ENCODE data around the gene IGSF9. TPM values are rescaled to one million over a fixed set of nuclear protein-coding genes. Genes with fewer than 3 reads are reported as not detected.

The IGSF9 gene
- total RNA-seq, 2 experiments from 2014 or later, result not detected

DNA sequence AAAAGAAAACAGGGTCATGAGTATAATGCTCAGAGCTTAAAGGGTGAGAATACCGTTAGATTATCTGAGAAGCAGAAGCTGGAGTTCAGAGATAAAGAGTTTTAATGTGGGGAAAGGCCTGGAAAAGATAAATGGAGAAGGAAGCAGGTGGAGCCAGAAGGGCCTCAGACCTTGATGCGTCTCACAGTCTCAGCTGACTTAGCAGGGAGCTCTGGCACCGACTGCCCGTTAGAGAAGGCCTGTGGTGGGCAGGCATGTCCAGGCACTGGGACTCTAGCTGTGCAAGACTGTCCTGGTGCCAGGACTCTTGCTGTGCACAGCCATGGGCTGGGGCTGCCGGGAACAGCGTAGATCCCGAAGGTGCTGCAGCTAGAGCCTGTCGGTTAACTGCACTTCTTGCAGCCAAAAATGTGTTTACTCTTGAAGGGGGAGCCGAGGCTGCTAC is 12.4 kb upstream of the IGSF9 start:
- peaks cover 4% of the 10 kb centered on the region for H3K27me3 Mint-ChIP-seq
- ChIA-PET CTCF (interaction anchor here (0.5 to 1.1 kb wide), 2 partner anchors 49 to 67 kb away, joined by 3 read pairs; no protein-coding TSS in a partner anchor), POLR2A (no interaction called here)
- H3K9me3 Mint-ChIP-seq, result no peaks in the 10 kb centered on the region
- Histone ChIP-seq H3K27ac (ENCODE audit: low read depth in 1 of 2, low read length in 2 of 2) (no peak overlapping the region), H3K36me3 (ENCODE audit: insufficient read depth, low read length) (no peaks in the 10 kb centered on the region), H3K4me3 (ENCODE audit: low read length) (no peak overlapping the region), H3K4me1 (ENCODE audit: insufficient read depth, low read length) (no peaks in the 10 kb centered on the region), H3K9me3 (ENCODE audit: control insufficient read depth in 1 of 2, insufficient read depth in 1 of 2, low read length in 2 of 2) (no peaks in the 10 kb centered on the region), H3K27me3 (ENCODE audit: control insufficient read depth in 1 of 2, insufficient read depth in 2 of 2, low read length in 2 of 2) (peaks cover 4 to 17% of the 10 kb centered on the region in 2 experiments)
- intact Hi-C loops (cut with DNase I, micrococcal nuclease), result no loop called here
- TF ChIP-seq, protein P1, sequence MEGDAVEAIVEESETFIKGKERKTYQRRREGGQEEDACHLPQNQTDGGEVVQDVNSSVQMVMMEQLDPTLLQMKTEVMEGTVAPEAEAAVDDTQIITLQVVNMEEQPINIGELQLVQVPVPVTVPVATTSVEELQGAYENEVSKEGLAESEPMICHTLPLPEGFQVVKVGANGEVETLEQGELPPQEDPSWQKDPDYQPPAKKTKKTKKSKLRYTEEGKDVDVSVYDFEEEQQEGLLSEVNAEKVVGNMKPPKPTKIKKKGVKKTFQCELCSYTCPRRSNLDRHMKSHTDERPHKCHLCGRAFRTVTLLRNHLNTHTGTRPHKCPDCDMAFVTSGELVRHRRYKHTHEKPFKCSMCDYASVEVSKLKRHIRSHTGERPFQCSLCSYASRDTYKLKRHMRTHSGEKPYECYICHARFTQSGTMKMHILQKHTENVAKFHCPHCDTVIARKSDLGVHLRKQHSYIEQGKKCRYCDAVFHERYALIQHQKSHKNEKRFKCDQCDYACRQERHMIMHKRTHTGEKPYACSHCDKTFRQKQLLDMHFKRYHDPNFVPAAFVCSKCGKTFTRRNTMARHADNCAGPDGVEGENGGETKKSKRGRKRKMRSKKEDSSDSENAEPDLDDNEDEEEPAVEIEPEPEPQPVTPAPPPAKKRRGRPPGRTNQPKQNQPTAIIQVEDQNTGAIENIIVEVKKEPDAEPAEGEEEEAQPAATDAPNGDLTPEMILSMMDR (IDR thresholded peaks at IDR 0.05), result no peak
- ATAC-seq (ENCODE audit: poor library complexity) (no peak), DNase-seq (no peak)
- H3K36me3 Mint-ChIP-seq (ENCODE audit: low read depth), result no peaks in the 10 kb centered on the region
- H3K4me3 Mint-ChIP-seq, result no peak overlapping the region
- H3K4me1 Mint-ChIP-seq (ENCODE audit: low read depth), result no peaks in the 10 kb centered on the region
- no peak overlapping the region for H3K27ac Mint-ChIP-seq

DNA sequence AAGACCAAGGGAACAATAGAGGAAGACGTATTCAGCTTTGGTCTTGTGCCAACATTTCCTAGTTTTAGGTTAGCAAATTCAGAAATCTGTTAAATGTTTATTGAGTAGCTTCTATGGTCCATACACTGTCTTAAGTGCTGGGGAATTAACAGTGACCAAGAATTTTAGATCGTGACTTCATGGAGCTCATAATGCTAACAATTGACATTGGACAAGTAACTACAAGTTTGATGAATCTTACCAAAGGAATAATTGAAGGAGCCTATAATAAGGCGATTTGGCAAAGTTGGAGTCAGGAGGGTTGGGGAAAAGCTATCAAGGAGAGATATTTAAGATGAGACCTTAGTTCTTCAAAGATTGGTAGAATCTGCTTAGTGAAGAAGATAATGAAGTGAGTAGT is 10.0 kb upstream of the IGSF9 start:
- no peak overlapping the region for H3K27ac Mint-ChIP-seq
- POLR2A ChIA-PET, result interaction anchor here (0.7 to 1.2 kb wide), 3 partner anchors 10 to 32 kb away, joined by 3 to 4 read pairs (median 3); partner anchors contain the start of gene IGSF9

DNA sequence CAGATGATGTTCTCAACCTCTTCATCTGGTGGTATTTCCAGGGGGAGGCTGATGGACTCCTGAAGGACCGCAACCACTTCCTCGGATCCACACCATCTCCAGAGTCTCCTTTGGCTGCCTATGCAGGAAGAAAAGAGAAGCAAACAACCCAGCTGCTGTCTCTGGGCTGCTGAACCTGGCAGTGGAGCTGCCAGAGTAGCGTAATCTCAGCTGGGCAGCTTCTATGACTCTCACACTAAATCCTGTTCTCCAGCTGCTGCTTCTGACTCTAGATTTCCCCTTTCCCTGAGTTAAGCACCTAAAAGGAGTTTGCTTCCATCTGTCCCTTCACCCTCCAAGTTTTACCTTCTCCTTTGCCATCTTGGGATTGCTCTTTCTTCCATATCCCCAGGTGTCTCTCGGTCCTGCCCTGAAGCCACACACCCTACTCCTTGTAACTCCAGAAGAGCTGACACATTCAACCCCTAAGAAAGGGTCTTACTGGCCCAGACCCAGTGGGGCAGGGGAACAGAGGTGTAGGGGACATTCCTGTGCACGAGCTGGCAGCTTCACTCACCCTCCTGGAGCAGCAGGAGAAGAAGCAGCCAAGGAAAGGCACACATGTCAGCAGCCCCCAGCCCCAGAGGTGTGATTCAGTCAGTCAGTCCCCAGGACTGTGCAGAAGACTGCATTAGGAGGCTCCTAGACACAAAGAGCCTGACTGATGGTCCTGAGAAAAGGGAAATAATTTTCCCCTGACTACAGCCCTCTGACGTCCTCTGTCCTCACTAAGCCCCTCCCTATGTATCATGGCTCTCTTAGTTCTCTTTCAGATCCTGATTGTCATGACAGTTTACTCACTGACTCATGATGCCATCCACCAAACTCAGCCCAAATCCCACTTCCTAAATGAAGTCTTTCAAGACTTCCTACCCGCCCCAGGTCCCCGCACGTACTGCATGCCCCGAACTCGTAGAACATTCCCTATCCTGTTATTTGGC is 8.4 kb upstream of the IGSF9 start, which contains the start of gene SLAMF9:
Gene SLAMF9, minus strand, starts transcription at position 702 of the 980 bp plus-strand sequence. Its CDS starts 100 bp downstream, at position 602.
- Histone ChIP-seq H3K36me3 (ENCODE audit: insufficient read depth, low read length) (no peaks in the 10 kb centered on the region), H3K9me3 (ENCODE audit: control insufficient read depth in 1 of 2, insufficient read depth in 1 of 2, low read length in 2 of 2) (no peaks in the 10 kb centered on the region), H3K27me3 (ENCODE audit: control insufficient read depth in 1 of 2, insufficient read depth in 2 of 2, low read length in 2 of 2) (peaks cover 0 to 30% of the 10 kb centered on the region in 2 experiments), H3K27ac (ENCODE audit: low read depth in 1 of 2, low read length in 2 of 2) (no peak within 1 kb of the TSS), H3K4me1 (ENCODE audit: insufficient read depth, low read length) (no peaks in the 10 kb centered on the region), H3K4me3 (ENCODE audit: low read length) (no peak within 1 kb of the TSS)
- Mint-ChIP-seq H3K9me3 (no peaks in the 10 kb centered on the region), H3K4me1 (ENCODE audit: low read depth) (no peaks in the 10 kb centered on the region), H3K36me3 (ENCODE audit: low read depth) (no peaks in the 10 kb centered on the region), H3K27ac (no peak within 1 kb of the TSS), H3K4me3 (no peak within 1 kb of the TSS), H3K27me3 (peaks cover 19% of the 10 kb centered on the region)
- POLR2A ChIA-PET, result no interaction called here
- ATAC-seq (ENCODE audit: poor library complexity), result no peak
- CTCF ChIA-PET, result no interaction called here
- TF ChIP-seq, protein P1 (IDR thresholded peaks at IDR 0.05), result no peak
- peak in 3 of 14 experiments; percentile 6 to 65 (median 52) for DNase-seq
- intact Hi-C loops (cut with DNase I, micrococcal nuclease), result no loop called here

More for the DNA sequence above, 10.0 kb upstream of the IGSF9 start:
- Mint-ChIP-seq H3K9me3 (no peaks in the 10 kb centered on the region), H3K27me3 (peaks cover 18% of the 10 kb centered on the region), H3K4me1 (ENCODE audit: low read depth) (no peaks in the 10 kb centered on the region), H3K36me3 (ENCODE audit: low read depth) (no peaks in the 10 kb centered on the region), H3K4me3 (no peak overlapping the region)
- TF ChIP-seq, protein P1 (IDR thresholded peaks at IDR 0.05), result no peak
- intact Hi-C loops (cut with DNase I, micrococcal nuclease), result no loop called here
- DNase-seq (no peak), ATAC-seq (ENCODE audit: poor library complexity) (no peak)
- CTCF ChIA-PET, result no interaction called here
- Histone ChIP-seq H3K36me3 (ENCODE audit: insufficient read depth, low read length) (no peaks in the 10 kb centered on the region), H3K27me3 (ENCODE audit: control insufficient read depth in 1 of 2, insufficient read depth in 2 of 2, low read length in 2 of 2) (peaks cover 0 to 30% of the 10 kb centered on the region in 2 experiments), H3K9me3 (ENCODE audit: control insufficient read depth in 1 of 2, insufficient read depth in 1 of 2, low read length in 2 of 2) (no peaks in the 10 kb centered on the region), H3K4me3 (ENCODE audit: low read length) (no peak overlapping the region), H3K27ac (ENCODE audit: low read depth in 1 of 2, low read length in 2 of 2) (no peak overlapping the region), H3K4me1 (ENCODE audit: insufficient read depth, low read length) (no peaks in the 10 kb centered on the region)
